ENCODE measurements around the gene ACOXL.

- TF ChIP-seq CTCF (IDR thresholded peaks at IDR 0.05) (no peak), POLR2A (IDR thresholded peaks at IDR 0.05) (no peak)
Observed at GRCh38 chr2:111024496-111024895, 292.1 kb downstream of the ACOXL start.

Data from esophagus squamous epithelium (tissue), 4 donors.